Measurements from ENCODE around the gene C2orf49.

- TF ChIP-seq POLR2A (IDR thresholded peaks at IDR 0.05; ENCODE audit: low read length) (peak; percentile 12), GATA1 (IDR thresholded peaks at IDR 0.05; ENCODE audit: low read depth, low read length) (no peak)
Observed at GRCh38 chr2:105396254-105397024, 59.1 kb downstream of the C2orf49 start.

Data from erythroblast (primary cell).